GM19372 (cell line): ENCODE measurements around the gene LYPD6B.

Source experiments
- ATAC-seq: cut with Tn5 transposase; IDR thresholded peaks from one replicate; pipeline ENCODE4 v1.9.1; 2021; ENCODE audit warnings: mild to moderate bottlenecking, low read depth, moderate library complexity; ENCODE audit not compliant: unreplicated experiment

Gene LYPD6B

DNA sequence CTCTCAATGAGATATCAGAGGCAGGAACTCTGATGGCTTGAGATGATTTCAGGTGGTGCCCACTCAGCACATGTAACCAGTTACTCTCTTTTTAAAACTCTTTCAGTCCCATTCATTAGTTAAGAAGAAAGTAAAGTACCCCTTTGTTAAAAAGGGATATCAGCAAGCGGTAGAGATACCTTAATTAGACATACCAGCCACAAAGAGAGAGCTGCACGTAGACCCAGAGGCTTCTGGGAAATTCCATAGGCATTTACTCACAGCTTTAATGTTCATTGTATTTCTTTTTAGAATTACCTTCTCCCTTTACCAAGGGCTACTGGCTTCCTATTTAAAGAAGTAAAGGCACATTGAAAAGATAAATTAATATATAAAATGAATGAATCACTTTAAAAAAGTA lies 63.3 kb downstream of the LYPD6B start:
- ATAC-seq: no peak

DNA sequence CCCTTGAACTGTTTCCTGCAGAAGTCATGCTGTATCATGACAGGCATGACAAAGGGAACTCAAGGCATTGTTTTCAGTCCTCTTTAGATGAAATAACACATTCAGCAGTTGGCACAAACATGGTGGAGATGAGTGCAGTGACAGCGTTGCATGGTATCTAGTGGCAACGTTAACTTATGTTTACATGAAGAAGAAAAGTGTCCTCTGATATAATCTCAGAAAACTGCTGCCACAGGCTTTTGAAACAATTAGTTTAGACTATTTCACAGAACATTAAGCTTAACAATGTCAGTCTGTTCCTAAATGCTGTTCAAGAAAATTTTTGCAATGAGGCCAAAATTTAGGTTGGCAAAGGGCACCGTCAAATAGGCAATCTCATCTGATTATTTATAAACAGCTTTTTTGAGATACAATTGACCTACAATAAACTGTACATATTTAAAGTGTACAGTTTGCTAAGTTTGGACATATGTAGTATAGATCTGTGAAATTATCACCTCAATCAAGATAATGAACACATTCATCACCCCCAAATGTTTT lies 64.7 kb downstream of the LYPD6B start:
- no peak for ATAC-seq

GRCh38 chr2:149104221-149104620 lies 65.7 kb downstream of the LYPD6B start:
- no peak for ATAC-seq

DNA sequence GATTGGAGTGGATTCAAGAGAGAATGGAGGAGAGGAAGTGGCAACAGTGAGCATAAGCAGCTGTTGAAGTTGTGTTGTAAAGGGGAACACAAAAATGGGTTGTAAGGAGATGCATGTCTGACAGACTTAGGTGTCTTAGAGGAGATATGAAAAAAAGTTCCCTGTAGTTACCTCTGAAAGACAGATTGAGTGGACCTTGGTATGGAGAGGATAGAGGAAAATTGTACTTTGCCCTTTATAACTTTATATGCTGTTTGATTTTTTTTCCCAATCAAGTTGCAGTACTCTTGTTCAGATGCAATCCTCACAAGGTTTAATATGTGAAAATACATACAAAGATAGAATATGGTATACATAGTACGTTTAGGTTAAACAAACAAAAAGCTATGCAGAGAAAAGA lies 73.6 kb downstream of the LYPD6B start:
- ATAC-seq: no peak

DNA sequence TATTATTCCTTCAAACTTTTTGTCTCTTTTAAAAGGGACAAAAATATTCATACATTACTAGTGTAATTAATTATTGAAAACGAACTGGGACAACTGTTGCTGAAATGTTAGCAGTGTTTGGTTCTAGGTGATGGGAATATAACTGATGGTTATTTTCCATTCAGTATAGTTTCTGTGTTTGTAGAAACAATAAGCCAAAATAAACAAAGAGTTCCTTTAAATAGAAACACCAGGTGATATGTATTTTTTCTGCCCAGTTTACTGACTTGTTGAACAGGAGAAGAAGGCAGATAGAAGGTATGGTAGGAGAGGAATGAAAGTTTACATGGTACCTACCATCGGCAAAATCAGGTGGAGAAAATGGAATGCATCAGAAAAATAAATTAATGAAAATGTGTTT lies 74.2 kb downstream of the LYPD6B start:
- ATAC-seq: no peak

- no peak for ATAC-seq
Observed at GRCh38 chr2:149115781-149116180, 77.3 kb downstream of the LYPD6B start.

- ATAC-seq: no peak
Observed at GRCh38 chr2:149119368-149119767, 80.9 kb downstream of the LYPD6B start.

DNA sequence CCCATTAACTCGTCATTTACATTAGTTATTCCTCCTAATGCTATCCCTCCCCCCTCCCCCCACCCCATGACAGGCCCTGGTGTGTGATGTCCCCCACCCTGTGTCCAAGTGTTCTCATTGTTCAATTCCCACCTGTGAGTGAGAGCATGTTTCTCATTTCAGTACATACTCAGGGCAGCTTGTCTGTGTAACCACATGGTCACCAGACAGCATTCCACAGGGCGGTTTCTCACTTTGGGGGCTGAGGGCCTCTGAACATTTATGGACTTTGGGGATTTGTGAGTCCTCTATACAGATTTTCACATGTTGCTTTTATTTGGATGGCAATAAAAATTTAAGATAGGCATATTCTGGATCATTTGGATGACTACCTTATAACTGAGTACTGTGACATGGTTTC lies 84.0 kb downstream of the LYPD6B start:
- ATAC-seq: no peak

DNA sequence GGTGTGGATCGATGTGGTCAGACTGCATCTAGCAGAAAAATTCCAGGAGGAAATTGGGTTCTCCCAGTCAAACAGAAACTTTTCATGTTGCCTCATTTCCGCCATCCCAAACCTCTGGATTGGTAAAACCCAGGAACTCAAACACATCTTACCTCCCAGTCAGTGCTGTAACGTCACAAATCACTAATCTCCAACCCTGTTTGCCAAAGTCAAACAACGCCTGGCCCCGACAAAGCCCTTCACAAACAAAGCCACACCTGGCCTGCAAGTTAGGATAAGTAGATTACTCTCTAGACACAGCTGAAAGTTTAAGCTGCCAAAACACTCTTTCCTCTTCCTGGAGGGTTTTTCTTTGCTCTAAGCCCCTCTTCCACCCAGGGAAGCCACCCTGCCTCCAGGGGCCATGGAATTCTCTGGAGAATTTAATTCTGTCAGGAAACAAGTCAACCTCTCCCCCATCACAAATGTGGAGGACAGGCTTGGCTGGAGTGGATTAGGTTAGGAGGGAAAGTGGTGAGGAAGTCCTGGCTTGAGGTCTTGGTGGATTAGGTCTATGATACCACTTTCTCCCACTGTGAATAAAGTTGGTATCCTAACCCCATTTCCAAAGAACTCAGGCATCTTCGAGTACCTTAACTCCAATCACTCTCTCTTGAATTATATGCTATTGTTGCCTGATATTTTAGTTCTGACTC lies 86.7 kb downstream of the LYPD6B start:
- no peak for ATAC-seq

DNA sequence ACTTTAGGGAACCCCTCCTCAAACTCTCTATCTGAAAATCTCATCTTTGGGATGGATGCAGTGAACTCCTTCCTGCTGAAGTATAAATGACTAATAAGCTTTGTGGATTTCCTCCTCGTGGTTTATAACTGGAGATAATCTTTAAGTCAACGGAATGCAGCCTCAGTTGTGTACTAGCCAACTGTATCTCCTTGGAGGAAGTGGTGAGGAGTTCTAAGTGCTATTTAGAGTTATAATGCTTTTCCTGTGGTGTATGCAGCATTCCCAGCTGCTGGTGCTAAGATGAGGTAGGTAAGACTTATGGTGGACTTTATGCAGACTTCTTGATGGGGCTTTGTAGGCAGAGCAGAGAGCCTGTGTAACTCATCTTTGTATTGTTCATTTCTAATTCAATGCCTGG lies 90.9 kb downstream of the LYPD6B start:
- no peak for ATAC-seq

- no peak for ATAC-seq
Observed at GRCh38 chr2:149132339-149132738, 93.8 kb downstream of the LYPD6B start.

GRCh38 chr2:149132901-149133300 lies 94.4 kb downstream of the LYPD6B start:
- no peak for ATAC-seq

DNA sequence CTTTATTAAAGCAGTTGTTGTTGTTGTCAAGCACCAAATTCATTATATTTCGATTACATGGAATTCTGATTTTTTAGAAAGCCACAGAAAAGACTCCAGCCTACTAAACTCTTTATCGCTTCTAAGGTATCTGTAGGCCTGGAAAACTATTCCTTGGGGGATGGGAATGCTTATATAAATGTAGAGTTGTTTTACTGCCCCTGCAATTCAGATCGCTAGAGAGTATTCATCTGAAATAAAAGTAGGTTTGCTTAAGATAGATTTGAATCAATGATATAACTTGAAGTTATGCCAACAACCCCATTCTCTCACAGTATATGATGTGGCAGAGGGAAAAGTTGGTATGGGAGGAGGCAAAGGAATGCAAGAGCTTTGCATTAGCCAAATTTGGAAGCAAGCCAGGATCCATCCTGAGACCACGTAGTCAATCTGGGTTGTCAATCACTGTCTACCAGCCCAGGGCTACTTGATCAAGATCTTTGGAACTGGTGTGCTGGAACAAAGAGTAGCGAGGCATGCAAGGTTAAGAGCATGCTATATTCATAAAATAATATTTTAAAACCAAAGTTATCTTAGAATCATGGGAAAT lies 95.9 kb downstream of the LYPD6B start:
- no peak for ATAC-seq

DNA sequence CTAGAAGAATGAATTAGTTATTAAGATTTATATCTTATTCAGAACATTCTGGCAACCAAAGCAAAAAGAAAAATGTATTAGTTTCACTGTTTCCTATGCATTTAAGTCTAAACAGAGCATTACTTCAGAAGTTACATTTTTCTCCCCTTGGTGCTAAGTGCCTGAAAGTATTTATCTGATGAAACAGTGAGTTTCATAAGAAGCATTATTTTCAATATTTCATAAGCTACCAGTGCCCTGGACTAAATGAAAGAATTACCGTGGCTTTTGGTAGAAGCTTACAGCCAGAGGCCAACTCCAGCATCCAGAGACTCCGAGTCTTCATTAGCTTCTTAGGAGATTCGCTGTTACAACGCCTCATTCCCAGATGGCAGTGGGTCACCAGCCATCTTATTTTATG lies 97.6 kb downstream of the LYPD6B start:
- no peak for ATAC-seq

DNA sequence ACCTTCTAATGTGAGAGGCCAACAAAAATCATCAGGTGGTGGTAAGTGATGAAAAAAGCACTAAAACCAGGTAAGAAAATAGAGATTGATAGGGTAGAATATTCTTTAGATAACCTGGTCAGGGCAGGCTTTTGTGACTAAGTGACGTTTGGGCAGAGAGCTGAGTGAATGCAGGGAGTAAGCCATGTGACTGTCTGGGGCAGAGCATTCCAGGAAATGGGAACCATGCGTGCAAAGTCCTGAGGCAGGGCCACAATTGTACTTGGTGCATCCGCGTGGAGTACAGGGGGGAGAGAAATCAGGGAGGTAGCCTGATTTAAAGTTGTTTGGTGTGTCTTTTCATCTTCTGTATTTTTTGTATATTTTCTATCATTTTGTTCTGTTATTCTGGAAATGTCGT lies 102.5 kb downstream of the LYPD6B start:
- no peak for ATAC-seq

GRCh38 chr2:149143734-149144133 lies 105.2 kb downstream of the LYPD6B start:
- ATAC-seq: no peak

- ATAC-seq: no peak
Observed at GRCh38 chr2:149145314-149146295, 107.1 kb downstream of the LYPD6B start.

GRCh38 chr2:149146876-149147275 lies 108.4 kb downstream of the LYPD6B start:
- ATAC-seq: no peak

DNA sequence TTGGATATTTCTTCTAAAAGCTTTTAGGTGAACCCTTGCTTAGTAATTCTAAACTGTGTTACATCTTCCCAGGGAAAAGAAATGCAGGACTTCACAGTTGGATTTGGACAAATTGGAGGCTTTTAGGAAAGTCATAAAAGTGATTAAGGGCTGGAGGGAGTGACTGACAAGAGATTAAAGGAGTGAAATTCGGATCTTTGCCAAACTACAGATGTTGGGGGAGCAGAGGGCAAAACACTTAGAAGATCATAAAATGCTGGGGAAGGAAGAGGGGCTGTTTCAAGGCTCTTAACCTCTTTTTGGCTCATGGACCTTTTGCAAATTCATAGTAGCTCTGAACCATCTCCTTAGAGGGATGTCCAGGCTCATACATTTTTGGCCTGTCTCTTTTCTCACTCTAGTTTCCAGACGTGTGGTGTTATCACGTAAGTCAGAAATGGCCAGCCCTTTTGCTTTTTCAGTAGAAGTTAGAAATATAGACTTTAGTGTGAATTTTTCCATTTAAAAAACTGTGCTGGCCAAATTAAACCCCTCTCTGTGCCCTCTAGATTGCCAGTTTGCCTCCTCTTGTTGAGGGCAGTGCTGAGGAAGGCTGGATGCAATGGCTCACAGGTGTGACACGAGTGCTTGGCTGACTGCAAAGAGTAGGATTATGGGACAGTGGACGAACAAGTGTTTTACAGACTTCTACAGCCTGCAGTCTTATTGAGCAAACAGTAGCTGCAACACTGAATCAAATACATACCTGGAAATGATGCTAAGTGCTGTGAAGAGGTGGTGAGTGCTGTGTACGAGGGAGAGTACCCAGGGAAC lies 109.9 kb downstream of the LYPD6B start:
- no peak for ATAC-seq

GRCh38 chr2:149149007-149149297 lies 110.5 kb downstream of the LYPD6B start:
- ATAC-seq: no peak
